HG02981 (cell line): ENCODE data around the gene USF3.
A peak's percentile ranks its signal among the peaks of the same experiment; 100 is the strongest.
"Not testable (repeated sequence)": the region's sequence is repeated elsewhere in the genome, so short reads cannot be mapped to it uniquely, and the experiment has no call there.

Experiments
- ATAC-seq: cut with Tn5 transposase; IDR thresholded peaks from one replicate; pipeline ENCODE4 v1.9.1; 2021; ENCODE audit warnings: mild to moderate bottlenecking, moderate library complexity; ENCODE audit not compliant: unreplicated experiment

Gene USF3

DNA sequence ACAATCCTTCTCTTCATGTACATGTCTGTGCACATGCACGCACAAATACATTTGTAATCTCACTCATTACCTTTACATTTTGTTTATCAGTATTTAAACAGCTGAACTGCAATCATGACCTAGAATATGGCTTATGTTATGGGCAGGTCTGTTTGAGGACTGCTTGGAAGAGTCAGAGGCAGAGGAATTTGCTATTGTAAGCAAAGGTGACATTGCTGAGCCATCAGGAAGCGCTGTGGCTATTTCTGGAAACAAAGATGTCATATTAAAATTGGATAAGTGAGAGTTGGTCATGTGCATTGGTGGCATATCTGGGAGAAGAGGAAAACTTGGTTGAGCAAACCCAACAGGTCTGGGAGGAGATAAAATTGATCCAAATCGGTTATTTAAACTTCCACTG, 41.6 kb downstream of the USF3 start:
- no peak for ATAC-seq

GRCh38 chr3:113654310-113654709, 42.1 kb downstream of the USF3 start:
- ATAC-seq = no peak

GRCh38 chr3:113649174-113649845, 47.1 kb downstream of the USF3 start:
- no peak for ATAC-seq

GRCh38 chr3:113648524-113648923, 47.9 kb downstream of the USF3 start:
- ATAC-seq = no peak

DNA sequence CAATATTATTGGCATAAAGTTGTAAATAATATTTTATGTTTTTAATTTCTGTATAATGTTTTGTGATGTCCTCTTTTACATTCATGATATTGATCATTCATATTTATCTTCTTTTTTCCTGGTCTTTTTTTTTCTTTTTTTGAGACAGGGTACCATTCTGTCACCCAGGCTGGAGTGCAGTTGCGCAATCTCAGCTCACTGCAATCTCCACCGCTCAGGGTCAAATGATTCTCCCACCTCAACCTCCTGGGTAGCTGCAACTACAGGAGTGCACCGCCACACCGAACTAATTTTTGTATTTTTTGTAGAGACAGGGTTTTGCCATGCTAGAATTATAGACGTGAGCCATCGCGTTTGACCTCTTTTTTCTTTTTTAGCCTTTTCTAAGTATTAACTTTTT, 52.9 kb downstream of the USF3 start:
- no peak for ATAC-seq

GRCh38 chr3:113638910-113639309, 57.5 kb downstream of the USF3 start:
- no peak for ATAC-seq

DNA sequence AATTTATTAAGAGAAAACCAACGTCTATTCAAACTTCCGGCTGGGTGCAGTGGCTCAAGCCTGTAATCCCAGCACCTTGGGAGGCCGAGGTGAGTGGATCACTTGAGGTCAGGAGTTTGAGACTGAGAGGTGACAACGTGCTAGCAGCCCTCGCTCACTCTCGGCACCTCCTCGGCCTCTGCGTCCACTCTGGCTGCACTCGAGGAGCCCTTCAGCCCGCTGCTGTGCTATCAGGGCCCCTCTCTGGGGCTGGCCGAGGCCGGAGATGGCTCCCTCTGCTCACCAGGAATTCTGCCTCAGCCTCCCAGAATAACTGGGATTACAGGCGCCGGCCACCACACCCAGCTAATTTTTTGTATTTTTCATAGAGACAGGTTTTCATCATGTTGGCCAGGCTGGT, 58.7 kb downstream of the USF3 start:
- no peak for ATAC-seq

GRCh38 chr3:113636034-113636433, 60.4 kb downstream of the USF3 start:
- not testable (repeated sequence) for ATAC-seq

DNA sequence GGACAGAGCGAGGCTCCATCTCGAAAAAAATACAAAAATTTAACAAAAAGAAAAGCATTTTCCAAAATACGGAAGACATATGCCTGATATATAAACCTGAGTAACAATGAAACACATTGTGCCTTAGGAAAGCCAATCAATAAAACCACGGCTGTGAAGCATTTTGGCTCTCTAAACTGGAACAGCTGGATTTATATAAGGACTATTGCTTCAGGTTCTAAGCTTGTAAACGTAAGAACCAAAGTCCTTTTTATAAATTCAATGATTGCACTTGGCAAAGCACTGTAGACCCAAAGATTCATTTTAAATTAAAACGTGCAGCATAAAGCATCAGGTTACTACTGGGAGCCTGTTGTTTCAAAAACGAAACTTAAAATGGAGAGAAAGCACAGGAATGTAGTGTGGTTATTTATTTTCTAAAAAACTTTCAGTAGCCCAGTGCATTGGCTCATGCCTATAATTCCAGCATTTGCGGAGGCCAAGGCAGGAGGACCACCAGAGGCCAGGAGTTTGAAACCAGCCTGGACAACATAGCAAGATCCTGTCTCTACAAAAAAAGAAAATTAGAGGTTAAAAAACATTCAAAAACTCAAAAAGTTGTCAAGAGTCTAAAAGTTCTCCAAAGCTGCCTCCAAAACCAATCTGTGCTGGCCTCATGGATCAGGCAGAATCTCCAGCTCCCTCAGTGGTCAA, 61.5 kb downstream of the USF3 start:
- no peak for ATAC-seq

- ATAC-seq = no peak
These were observed 64.9 kb downstream of the USF3 start for GRCh38 chr3:113631573-113631972.

GRCh38 chr3:113630956-113631542, 65.4 kb downstream of the USF3 start:
- ATAC-seq = no peak

DNA sequence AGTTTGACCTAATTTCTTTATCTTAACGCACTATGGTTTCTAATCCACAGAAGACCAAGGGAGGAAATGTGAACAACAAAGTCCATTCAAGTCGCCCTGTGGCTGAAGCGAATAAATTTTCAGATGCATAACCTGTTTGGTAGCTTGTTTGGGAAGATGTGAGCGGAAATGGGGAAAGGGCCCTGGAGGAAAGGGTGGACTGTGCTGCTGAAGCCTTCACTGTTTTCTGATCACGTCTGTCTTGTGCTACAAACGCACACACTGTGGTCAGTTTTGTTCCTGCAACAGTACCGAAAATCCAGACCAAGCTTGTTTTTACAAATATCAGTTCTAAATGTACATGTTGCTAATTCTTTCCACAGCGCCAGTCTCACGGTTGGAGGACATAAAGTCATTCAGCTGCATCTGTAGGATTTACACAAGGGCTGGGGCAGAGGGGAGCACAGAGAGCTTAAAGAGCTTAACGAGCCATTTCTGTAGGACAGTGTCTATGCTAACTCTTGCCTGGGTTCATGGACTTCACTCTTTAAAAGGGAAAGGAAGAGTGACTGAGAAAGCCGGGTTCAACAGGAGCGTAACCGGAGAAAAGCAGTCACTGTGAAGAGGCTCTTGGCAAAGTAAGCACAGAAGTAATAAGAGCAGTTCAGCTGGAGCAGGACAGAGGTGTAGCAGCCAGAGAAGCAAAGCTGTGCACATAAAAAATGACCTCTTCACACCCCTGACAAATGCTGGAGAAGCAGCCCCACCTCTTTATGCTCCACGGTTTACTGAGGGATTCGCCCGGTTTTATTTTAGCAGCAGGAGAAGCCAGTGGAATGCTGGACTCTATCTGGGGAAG, 66.6 kb downstream of the USF3 start:
- no peak for ATAC-seq

- ATAC-seq = no peak
These were observed 67.7 kb downstream of the USF3 start for GRCh38 chr3:113628788-113629187.

DNA sequence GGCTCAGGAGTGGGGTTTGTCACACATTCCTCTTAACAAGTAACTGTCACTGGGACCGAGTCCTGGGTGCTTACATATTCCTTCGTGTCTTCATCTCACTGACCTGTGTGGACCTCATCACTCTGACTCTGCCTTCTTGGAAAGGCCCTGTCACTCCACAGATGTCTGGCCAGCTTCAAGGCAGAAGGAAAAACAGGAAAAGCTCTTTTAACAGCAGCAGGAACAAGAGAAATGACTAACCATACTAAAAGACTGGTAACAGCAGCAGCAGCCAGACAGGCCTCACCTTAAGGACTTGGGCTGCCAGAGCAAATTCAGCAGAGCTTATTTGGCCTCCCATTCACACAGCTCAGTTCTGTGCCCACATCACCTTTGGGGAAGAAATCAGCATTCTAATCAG, 68.1 kb downstream of the USF3 start:
- no peak for ATAC-seq

DNA sequence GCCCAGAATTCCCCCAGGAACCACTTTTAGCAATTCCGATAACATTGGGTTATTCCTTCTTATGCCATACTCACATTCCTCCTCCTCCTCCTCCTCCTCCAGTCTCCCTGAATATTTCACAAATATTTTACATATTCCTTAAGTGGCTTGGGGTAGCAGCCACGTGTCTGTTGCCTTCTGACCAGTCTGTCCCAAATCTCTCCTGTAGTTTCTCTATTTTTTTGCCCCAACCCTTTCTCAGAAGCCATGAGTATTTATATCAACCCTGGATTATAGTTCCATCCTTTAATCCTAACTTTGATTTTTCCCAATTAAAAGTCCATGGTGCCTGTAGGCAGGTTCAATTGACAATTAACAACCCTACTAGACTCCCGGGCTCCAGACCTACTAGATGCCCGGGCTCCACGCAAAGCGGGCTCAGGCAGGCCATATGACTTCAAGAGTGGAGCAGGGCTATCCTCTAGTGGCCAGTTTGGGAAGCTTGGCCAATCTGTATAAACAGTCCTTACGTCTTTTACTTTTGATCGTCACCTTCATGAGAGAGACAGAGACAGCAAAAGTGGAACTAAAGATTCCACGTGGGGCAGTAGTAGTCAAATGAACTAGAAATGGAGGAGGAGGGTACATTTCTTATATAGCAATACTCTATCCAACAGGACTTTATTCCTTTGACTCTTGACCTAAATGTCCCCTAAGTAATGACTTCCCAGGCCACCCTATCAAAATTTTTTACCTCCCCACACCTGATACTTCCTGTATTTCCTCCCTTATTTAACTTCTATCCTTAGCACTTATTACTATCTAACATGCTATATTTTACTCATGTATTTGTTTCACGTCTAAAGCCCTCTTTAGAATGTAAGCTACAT, 69.7 kb downstream of the USF3 start:
- peak; percentile 73 for ATAC-seq

DNA sequence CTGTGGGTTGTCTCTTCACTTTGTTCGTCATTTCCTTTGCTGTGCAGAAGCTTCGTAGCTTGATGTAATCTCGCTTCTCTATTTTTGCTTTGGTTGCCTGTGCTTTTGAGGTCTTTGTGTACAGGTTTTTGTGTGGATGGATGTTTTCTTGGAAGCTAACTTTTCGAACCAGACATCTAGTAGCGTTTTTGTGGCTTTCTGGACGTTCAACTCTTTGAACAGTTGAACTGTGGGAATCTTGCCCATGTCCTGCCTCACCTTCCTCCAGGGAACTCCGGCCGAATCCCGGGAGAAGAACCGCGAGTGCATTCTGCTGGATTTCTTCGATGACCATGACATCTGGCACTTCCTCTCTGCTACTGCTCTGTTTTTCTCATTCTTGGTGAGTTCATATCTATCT, 70.6 kb downstream of the USF3 start:
- no peak for ATAC-seq

GRCh38 chr3:113623811-113624210, 72.6 kb downstream of the USF3 start:
- no peak for ATAC-seq

DNA sequence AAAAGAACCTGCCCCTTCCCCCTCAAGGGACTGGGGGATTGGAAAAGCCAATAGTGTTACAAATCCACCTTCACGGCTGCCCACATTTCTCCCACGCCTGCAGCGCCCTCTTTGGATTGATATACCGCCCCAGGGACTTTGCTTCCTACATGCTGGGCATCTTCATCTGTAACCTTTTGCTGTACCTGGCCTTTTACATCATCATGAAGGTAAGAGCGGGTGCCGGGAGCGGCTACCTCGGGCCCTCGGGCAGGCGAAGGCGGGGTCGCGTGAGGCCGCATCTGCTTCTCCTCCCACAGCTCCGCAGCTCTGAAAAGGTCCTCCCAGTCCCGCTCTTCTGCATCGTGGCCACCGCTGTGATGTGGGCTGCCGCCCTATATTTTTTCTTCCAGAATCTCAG, 73.1 kb downstream of the USF3 start:
- ATAC-seq = no peak

- ATAC-seq = no peak
These were observed 76.4 kb downstream of the USF3 start for GRCh38 chr3:113620091-113620490.

DNA sequence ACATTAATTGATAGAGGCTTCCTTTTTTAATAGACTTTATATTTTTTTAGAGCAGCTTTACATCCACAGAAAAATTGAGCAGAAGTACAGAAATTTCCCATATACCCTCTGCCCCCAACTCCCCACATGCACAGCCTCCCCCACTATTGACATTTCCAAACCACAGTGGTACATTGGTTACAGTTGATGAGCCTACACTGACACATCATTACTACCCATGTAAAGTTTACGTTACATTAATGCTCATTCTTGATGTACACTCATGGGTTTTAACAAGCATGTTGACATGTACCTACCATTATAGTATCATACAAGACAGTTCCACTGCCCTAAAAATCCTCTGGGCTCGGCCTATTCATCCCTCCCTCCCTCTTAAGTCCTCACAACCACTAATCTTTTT, 78.7 kb downstream of the USF3 start:
- no peak for ATAC-seq

DNA sequence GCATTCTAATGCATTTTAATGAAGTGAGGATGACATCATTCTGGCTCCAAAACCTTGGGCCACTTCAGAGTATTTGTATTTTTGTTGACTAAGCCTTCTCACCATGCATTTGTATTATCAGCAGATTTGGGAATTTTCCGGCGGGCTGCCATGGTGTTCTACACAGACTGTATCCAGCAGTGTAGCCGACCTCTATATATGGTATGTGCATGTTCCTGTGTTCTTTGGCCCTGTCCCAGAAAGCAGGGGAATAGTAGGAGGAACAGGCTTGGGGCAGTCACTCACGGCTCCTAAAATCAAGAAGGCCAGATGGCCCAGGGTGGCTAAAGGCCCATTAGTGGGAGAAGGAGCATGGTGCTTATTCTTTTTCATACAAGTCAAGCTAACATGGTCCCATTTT, 80.5 kb downstream of the USF3 start:
- no peak for ATAC-seq
